CD4-positive, alpha-beta T cell (primary cell): ENCODE results near the gene SMC6. TPM values are rescaled to one million over a fixed set of nuclear protein-coding genes. Genes with fewer than 3 reads are reported as not detected.
A peak's percentile ranks its signal among the peaks of the same experiment; 100 is the strongest.

ENCODE experiments used
- ATAC-seq: fragments of 200-7000 bp; cut with Tn5 transposase; one replicate; pipeline ENCODE4 v1.10.0; 2022; ENCODE audit warnings: mild to moderate bottlenecking; ENCODE audit not compliant: poor library complexity
- CTCF ChIA-PET: fragments of 350-600 bp; sonication (Branson Sonifier 250); formaldehyde crosslinking; loops from one replicate; lab custom pipeline; 2021; ENCODE audit warnings: antibody characterized with exemption, inconsistent platforms; lab: Charles Lee
- POLR2A ChIA-PET: fragments of 350-600 bp; sonication (Branson Sonifier 250); formaldehyde crosslinking; loops from one replicate; lab custom pipeline; 2021; ENCODE audit warnings: antibody characterized with exemption, inconsistent platforms; lab: Charles Lee
- DNase-seq, 14 experiments: peaks; one replicate each; pipeline ENCODE4 v3.0.0-alpha.2; 2013 to 2020; ENCODE audit warnings: mixed read lengths in 2 of 14
- H3K27ac ChIP-seq, 2 donors: one replicate each; pipeline versions ENCODE4 v1.5.1 to v1.7.0; 2013; ENCODE audit warnings: low read length in 2 of 2, low read depth in 1 of 2, mild to moderate bottlenecking in 1 of 2
- H3K27me3 ChIP-seq, 2 experiments: 1 replicate in 1 of 2; 2 replicates in 1 of 2; pipeline versions ENCODE4 v1.6.1 to v1.7.0; 2013; ENCODE audit warnings: low read length in 2 of 2, control low read depth in 1 of 2, mild to moderate bottlenecking in 1 of 2, moderate library complexity in 1 of 2; ENCODE audit not compliant: insufficient read depth in 2 of 2, control insufficient read depth in 1 of 2
- H3K36me3 ChIP-seq: one replicate; pipeline ENCODE4 v1.6.1; 2013; ENCODE audit warnings: low read length, control low read depth; ENCODE audit not compliant: insufficient read depth
- H3K4me1 ChIP-seq: one replicate; pipeline ENCODE4 v1.6.1; 2013; ENCODE audit warnings: low read length, control low read depth; ENCODE audit not compliant: insufficient read depth
- H3K4me3 ChIP-seq: one replicate; pipeline ENCODE4 v1.5.1; 2013; ENCODE audit warnings: mild to moderate bottlenecking, low read length, moderate library complexity
- H3K9me3 ChIP-seq, 2 experiments: 1 replicate in 1 of 2; 2 replicates in 1 of 2; pipeline versions ENCODE4 v1.6.1 to v1.7.0; 2013; ENCODE audit warnings: low read length in 2 of 2, mild to moderate bottlenecking in 2 of 2, control low read depth in 1 of 2, moderate library complexity in 1 of 2; ENCODE audit not compliant: control insufficient read depth in 1 of 2, insufficient read depth in 1 of 2
- H3K27ac Mint-ChIP-seq: one replicate; pipeline ENCODE4 v1.8.0; 2020; ENCODE audit warnings: mixed read lengths
- H3K27me3 Mint-ChIP-seq: one replicate; pipeline ENCODE4 v1.8.0; 2021; ENCODE audit warnings: mixed read lengths
- H3K36me3 Mint-ChIP-seq: one replicate; pipeline ENCODE4 v1.8.0; 2021; ENCODE audit warnings: low read depth, mixed read lengths
- H3K4me1 Mint-ChIP-seq: one replicate; pipeline ENCODE4 v1.8.0; 2021; ENCODE audit warnings: low read depth, mixed read lengths
- H3K4me3 Mint-ChIP-seq: one replicate; pipeline ENCODE4 v1.8.0; 2020; ENCODE audit warnings: mild to moderate bottlenecking, mixed read lengths
- H3K9me3 Mint-ChIP-seq: one replicate; pipeline ENCODE4 v1.8.0; 2020; ENCODE audit warnings: mixed read lengths
- CTCF ChIP-seq: fragments of 200-600 bp; IDR thresholded peaks from one replicate; pipeline ENCODE4 v1.8.0; 2022; ENCODE audit warnings: antibody characterized with exemption, mild to moderate bottlenecking
- intact Hi-C, 2 experiments: fragments of 100-400 bp; cut with DNase I in 1 of 2; cut with micrococcal nuclease in 1 of 2; formaldehyde crosslinking; loops; one replicate each; pipeline versions ENCODE4 v1.15.1 to v1.9.0; 2023 to 2025; cut with DNase I, micrococcal nuclease
- total RNA-seq, 174 experiments: library from RNA in 2 of 174; stranded (reverse) in 2 of 174; gene quantifications; one replicate each; pipeline ENCODE4 v1.2.3 and lab custom pipeline; 2021 to 2026

Gene SMC6
- total RNA-seq, 2 experiments from 2014 or later = 7.1 to 7.8 TPM

GRCh38 chr2:17643031-17643615, 110.5 kb downstream of the SMC6 start:
- no peaks in the 10 kb centered on the region for H3K9me3 Mint-ChIP-seq
- DNase-seq (peak in 2 of 14 experiments; percentile 44 to 59), ATAC-seq (no peak)
- POLR2A ChIA-PET = no interaction called here
- H3K36me3 Mint-ChIP-seq = no peaks in the 10 kb centered on the region
- Histone ChIP-seq H3K4me1 (no peaks in the 10 kb centered on the region), H3K27me3 (peaks cover 0 to 2% of the 10 kb centered on the region in 2 experiments), H3K36me3 (no peaks in the 10 kb centered on the region), H3K4me3 (no peak overlapping the region), H3K9me3 (no peaks in the 10 kb centered on the region), H3K27ac (no peak overlapping the region)
- no peak overlapping the region for H3K27ac Mint-ChIP-seq
- intact Hi-C loops = loop anchor here in 1 of 2 experiments (5.0 to 10.0 kb wide), 2 partner anchors 532 to 734 kb away; no protein-coding TSS in a partner anchor
- no peaks in the 10 kb centered on the region for H3K4me1 Mint-ChIP-seq
- H3K4me3 Mint-ChIP-seq = no peak overlapping the region
- no peaks in the 10 kb centered on the region for H3K27me3 Mint-ChIP-seq
- CTCF ChIA-PET = no interaction called here
- TF ChIP-seq CTCF = no peak

- Mint-ChIP-seq H3K9me3 (no peaks in the 10 kb centered on the region), H3K4me1 (no peaks in the 10 kb centered on the region), H3K27me3 (no peaks in the 10 kb centered on the region), H3K36me3 (no peaks in the 10 kb centered on the region), H3K27ac (no peak overlapping the region), H3K4me3 (no peak overlapping the region)
- intact Hi-C loops = loop anchor here in 1 of 2 experiments (5.0 to 10.0 kb wide), 2 partner anchors 534 to 737 kb away; no protein-coding TSS in a partner anchor
- Histone ChIP-seq H3K27ac (no peak overlapping the region), H3K4me3 (no peak overlapping the region), H3K36me3 (no peaks in the 10 kb centered on the region), H3K27me3 (peaks cover 0 to 2% of the 10 kb centered on the region in 2 experiments), H3K4me1 (no peaks in the 10 kb centered on the region), H3K9me3 (no peaks in the 10 kb centered on the region)
- ATAC-seq (no peak), DNase-seq (no peak)
- ChIA-PET POLR2A (no interaction called here), CTCF (interaction anchor here (0.7 kb wide), 2 partner anchors 12 to 31 kb away, joined by 3 read pairs; no protein-coding TSS in a partner anchor)
- TF ChIP-seq CTCF = no peak
Observed at GRCh38 chr2:17640406-17640805, 113.2 kb downstream of the SMC6 start.

- no peaks in the 10 kb centered on the region for H3K36me3 ChIP-seq
- Mint-ChIP-seq H3K27me3 (no peaks in the 10 kb centered on the region), H3K4me1 (no peaks in the 10 kb centered on the region), H3K9me3 (no peaks in the 10 kb centered on the region), H3K36me3 (no peaks in the 10 kb centered on the region), H3K27ac (no peak overlapping the region), H3K4me3 (no peak overlapping the region)
- H3K4me3 ChIP-seq = no peak overlapping the region
- H3K9me3 ChIP-seq = no peaks in the 10 kb centered on the region
- ChIA-PET POLR2A (no interaction called here), CTCF (no interaction called here)
- DNase-seq (no peak), ATAC-seq (no peak)
- intact Hi-C loops = no loop called here
- peaks cover 0 to 2% of the 10 kb centered on the region in 2 experiments for H3K27me3 ChIP-seq
- no peaks in the 10 kb centered on the region for H3K4me1 ChIP-seq
- TF ChIP-seq CTCF = no peak
- H3K27ac ChIP-seq = no peak overlapping the region
Observed at GRCh38 chr2:17638196-17638743, 115.3 kb downstream of the SMC6 start.
